Endodermal cell (in vitro differentiated cells): ENCODE data around the gene ZKSCAN2. TPM values are rescaled to one million over a fixed set of nuclear protein-coding genes. Genes with fewer than 3 reads are reported as not detected.

Source experiments
- DNase-seq: peaks from one replicate; pipeline ENCODE4 v3.0.0-alpha.2; 2017
- H3K27ac ChIP-seq: 2 replicates; pipeline ENCODE4 v1.5.1; 2013; ENCODE audit warnings: mild to moderate bottlenecking, low read depth, low read length, moderate library complexity
- H3K27me3 ChIP-seq: 2 replicates; pipeline ENCODE4 v1.6.1; 2013; ENCODE audit warnings: mild to moderate bottlenecking, low read length, moderate library complexity; ENCODE audit not compliant: insufficient read depth, control insufficient read depth, poor library complexity, severe bottlenecking
- H3K36me3 ChIP-seq: 2 replicates; pipeline ENCODE4 v1.7.0; 2013; ENCODE audit warnings: mild to moderate bottlenecking, low read length, moderate library complexity; ENCODE audit not compliant: control insufficient read depth, insufficient read depth
- H3K4me1 ChIP-seq: one replicate; pipeline ENCODE4 v1.7.0; 2013; ENCODE audit warnings: low read length; ENCODE audit not compliant: control insufficient read depth, insufficient read depth
- H3K4me3 ChIP-seq: 2 replicates; pipeline ENCODE4 v1.5.1; 2013; ENCODE audit warnings: mild to moderate bottlenecking, low read length, moderate library complexity
- H3K9ac ChIP-seq: 2 replicates; pipeline ENCODE4 v1.6.1; 2013; ENCODE audit warnings: mild to moderate bottlenecking, low read length, moderate library complexity; ENCODE audit not compliant: poor library complexity, severe bottlenecking; ENCODE audit errors: extremely low read depth
- H3K9me3 ChIP-seq: 2 replicates; pipeline ENCODE4 v1.6.1; 2013; ENCODE audit warnings: mild to moderate bottlenecking, low read length, moderate library complexity; ENCODE audit not compliant: control insufficient read depth
- H3K27ac Mint-ChIP-seq: 2 replicates; pipeline ENCODE4 v1.8.0; 2020; ENCODE audit warnings: mixed read lengths
- H3K27me3 Mint-ChIP-seq: 2 replicates; pipeline ENCODE4 v1.8.0; 2021; ENCODE audit warnings: mild to moderate bottlenecking, mixed read lengths; ENCODE audit not compliant: insufficient read depth
- H3K36me3 Mint-ChIP-seq: 2 replicates; pipeline ENCODE4 v1.8.0; 2020; ENCODE audit warnings: low read depth, mixed read lengths
- H3K4me1 Mint-ChIP-seq: 2 replicates; pipeline ENCODE4 v1.8.0; 2020; ENCODE audit warnings: mixed read lengths
- H3K4me3 Mint-ChIP-seq: 2 replicates; pipeline ENCODE4 v1.8.0; 2020; ENCODE audit warnings: mild to moderate bottlenecking, moderate library complexity, mixed read lengths
- H3K9me3 Mint-ChIP-seq: 2 replicates; pipeline ENCODE4 v1.8.0; 2020; ENCODE audit warnings: mild to moderate bottlenecking, mixed read lengths
- WGBS, 2 experiments: methylation state at CpG; one replicate each; pipeline versions ENCODE4 v1.1.5 to v1.1.7; 2013; ENCODE audit warnings: missing lambda C conversion rate in 2 of 2, mixed read lengths in 1 of 2; ENCODE audit not compliant: insufficient coverage in 1 of 2, insufficient read length in 1 of 2; 5-methylcytosine and 5-hydroxymethylcytosine counted together
- total RNA-seq, 2 donors: library from RNA; stranded (reverse); fragmentation: NEBNext Ultra II Directional in 1 of 2; extraction: Animal tissue kit (Norgen Biotek cat#: 25700) in 1 of 2; gene quantifications; 2 replicates in 1 of 2; 3 replicates in 1 of 2; pipeline ENCODE4 v1.2.1, GENCODE V29; 2021
- TF ChIP-seq, protein P1 (sequence below): fragments of 200-600 bp; sonication (generic); conservative IDR thresholded peaks from 2 replicates; pipeline ENCODE4 v1.5.0; 2021; ENCODE audit warnings: antibody characterized with exemption, mild to moderate bottlenecking

ZKSCAN2 gene
- total RNA-seq, 2 donors from 2014 or later = 19.2 to 19.6 TPM

DNA sequence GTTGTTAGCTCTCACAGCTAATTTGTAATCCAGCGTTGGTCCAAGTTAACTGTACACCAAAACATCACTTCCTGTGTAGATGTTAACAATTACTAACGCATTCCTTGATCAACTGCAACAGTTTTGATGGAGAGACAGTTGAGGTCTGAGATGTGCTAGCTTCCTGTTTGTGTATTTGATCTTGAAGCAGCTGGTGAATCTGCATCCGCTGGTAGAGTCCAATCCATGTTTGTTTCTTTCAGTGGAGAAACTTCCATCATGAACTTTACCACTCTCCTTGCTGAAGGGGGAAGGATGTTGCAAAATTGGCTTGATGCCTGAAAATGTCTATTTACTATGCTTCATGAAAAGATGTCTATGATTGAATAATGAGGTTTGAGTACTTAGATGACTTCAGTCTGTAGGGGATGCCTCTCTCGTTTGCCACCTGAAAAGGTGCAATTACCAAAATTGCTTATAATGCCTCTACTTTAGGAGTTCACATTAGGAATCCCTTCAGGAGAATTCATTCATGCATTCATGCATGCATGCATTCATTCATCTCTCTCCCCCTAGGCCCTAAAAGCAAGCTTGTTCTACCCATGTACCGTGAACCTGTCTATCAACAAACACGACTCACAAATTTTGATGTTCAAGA is 39.6 kb upstream of the ZKSCAN2 start:
- Histone ChIP-seq H3K36me3 (no peaks in the 10 kb centered on the region), H3K9me3 (no peaks in the 10 kb centered on the region), H3K4me3 (no peak overlapping the region), H3K9ac (no peak overlapping the region), H3K27ac (no peak overlapping the region), H3K4me1 (no peaks in the 10 kb centered on the region), H3K27me3 (no peaks in the 10 kb centered on the region)
- TF ChIP-seq, protein P1, sequence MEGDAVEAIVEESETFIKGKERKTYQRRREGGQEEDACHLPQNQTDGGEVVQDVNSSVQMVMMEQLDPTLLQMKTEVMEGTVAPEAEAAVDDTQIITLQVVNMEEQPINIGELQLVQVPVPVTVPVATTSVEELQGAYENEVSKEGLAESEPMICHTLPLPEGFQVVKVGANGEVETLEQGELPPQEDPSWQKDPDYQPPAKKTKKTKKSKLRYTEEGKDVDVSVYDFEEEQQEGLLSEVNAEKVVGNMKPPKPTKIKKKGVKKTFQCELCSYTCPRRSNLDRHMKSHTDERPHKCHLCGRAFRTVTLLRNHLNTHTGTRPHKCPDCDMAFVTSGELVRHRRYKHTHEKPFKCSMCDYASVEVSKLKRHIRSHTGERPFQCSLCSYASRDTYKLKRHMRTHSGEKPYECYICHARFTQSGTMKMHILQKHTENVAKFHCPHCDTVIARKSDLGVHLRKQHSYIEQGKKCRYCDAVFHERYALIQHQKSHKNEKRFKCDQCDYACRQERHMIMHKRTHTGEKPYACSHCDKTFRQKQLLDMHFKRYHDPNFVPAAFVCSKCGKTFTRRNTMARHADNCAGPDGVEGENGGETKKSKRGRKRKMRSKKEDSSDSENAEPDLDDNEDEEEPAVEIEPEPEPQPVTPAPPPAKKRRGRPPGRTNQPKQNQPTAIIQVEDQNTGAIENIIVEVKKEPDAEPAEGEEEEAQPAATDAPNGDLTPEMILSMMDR = no peak
- Mint-ChIP-seq H3K27ac (no peak overlapping the region), H3K4me3 (no peak overlapping the region), H3K9me3 (no peaks in the 10 kb centered on the region), H3K4me1 (peaks cover 3% of the 10 kb centered on the region), H3K36me3 (peaks cover 11% of the 10 kb centered on the region), H3K27me3 (no peaks in the 10 kb centered on the region)
- 92 to 100% methylated on average over 4 to 6 of the region's 6 CpGs for WGBS, 2 experiments
- DNase-seq = no peak

DNA sequence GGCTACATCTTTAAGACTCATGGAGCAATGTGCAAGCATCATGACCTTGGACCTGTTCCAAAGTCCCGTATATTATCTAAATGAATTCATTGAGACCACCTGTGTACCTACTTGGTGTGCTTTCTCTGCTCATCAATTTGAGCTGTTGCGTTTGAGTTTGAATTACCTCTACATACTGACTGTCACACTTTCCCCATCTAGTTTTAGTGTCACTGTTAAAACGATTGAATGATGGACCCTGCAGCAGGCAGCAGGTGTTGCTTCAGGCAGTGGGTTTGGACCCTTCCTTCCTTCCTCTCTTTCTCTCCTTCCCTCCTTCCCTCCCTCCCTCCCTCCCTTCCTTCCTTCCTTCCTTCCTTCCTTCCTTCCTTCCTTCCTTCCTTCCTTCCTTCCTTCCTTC is 33.9 kb upstream of the ZKSCAN2 start:
- H3K4me1 Mint-ChIP-seq = no peaks in the 10 kb centered on the region
- no peak overlapping the region for H3K27ac Mint-ChIP-seq
- H3K27me3 Mint-ChIP-seq = no peaks in the 10 kb centered on the region
- H3K27ac ChIP-seq = no peak overlapping the region
- H3K9ac ChIP-seq = no peak overlapping the region
- H3K4me3 ChIP-seq = no peak overlapping the region
- no peaks in the 10 kb centered on the region for H3K4me1 ChIP-seq
- peaks cover 33% of the 10 kb centered on the region for H3K36me3 Mint-ChIP-seq
- no peaks in the 10 kb centered on the region for H3K27me3 ChIP-seq
- TF ChIP-seq, protein P1 = no peak
- H3K36me3 ChIP-seq = no peaks in the 10 kb centered on the region
- H3K4me3 Mint-ChIP-seq = no peak overlapping the region
- peaks cover 2% of the 10 kb centered on the region for H3K9me3 Mint-ChIP-seq
- WGBS, 2 experiments = 66 to 67% methylated on average over 3 of the region's 3 CpGs
- H3K9me3 ChIP-seq = no peaks in the 10 kb centered on the region
- DNase-seq = no peak

DNA sequence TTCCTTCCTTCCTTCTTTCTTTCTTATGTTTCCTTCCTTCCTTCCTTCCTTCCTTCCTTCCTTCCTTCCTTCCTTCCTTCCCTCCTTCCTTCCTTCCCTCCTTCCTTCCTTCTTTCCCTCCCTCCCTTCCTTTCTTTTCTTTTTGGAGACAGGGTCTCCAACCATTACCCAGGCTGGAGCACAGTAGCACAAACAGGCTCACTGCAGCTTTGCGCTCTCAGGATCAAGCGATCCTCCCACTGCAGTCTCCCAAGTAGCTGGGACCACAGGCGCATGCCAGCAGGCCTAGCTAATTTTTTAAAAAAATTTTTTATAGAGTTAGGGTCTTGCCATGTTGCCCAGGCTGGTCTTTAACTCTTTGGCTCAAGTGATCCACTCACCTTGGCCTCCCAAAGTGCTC is 31.8 kb upstream of the ZKSCAN2 start:
- Histone ChIP-seq H3K4me1 (no peaks in the 10 kb centered on the region), H3K27me3 (no peaks in the 10 kb centered on the region), H3K27ac (no peak overlapping the region), H3K4me3 (no peak overlapping the region), H3K9ac (no peak overlapping the region), H3K9me3 (peaks cover under 1% of the 10 kb centered on the region), H3K36me3 (no peaks in the 10 kb centered on the region)
- Mint-ChIP-seq H3K27ac (no peak overlapping the region), H3K9me3 (peaks cover 6% of the 10 kb centered on the region), H3K4me3 (no peak overlapping the region), H3K27me3 (no peaks in the 10 kb centered on the region), H3K4me1 (no peaks in the 10 kb centered on the region), H3K36me3 (peaks cover 34% of the 10 kb centered on the region)
- 98 to 100% methylated on average over 2 to 3 of the region's 3 CpGs for WGBS, 2 experiments
- DNase-seq = no peak
- TF ChIP-seq, protein P1 = no peak
